Daoy (cell line): Measurements from ENCODE around the gene IQCK. TPM values are rescaled to one million over a fixed set of nuclear protein-coding genes. Genes with fewer than 3 reads are reported as not detected.

Experiments
- DNase-seq: peaks from one replicate; pipeline ENCODE4 v3.0.0-alpha.2; 2015; ENCODE audit warnings: low read depth
- total RNA-seq: library from RNA; depleted of rRNA; stranded (reverse); fragments of >200 nt; shearing (Covaris generic); gene quantifications from 2 replicates; pipeline ENCODE4 v1.2.3, GENCODE V29; 2014; rRNA removed

Gene IQCK
- total RNA-seq, 1 experiment from 2014 or later: 14.9 TPM

GRCh38 chr16:19884611-19885450 is 166.8 kb downstream of the IQCK start, which contains the start of gene GPRC5B:
GPRC5B (minus strand) TSS chr16:19884848; CDS start chr16:19872845, 12,003 bp downstream.
- peak; percentile 51 for DNase-seq

- no peak for DNase-seq
Observed at GRCh38 chr16:19885451-19886072, 167.5 kb downstream of the IQCK start.

- DNase-seq: peak; percentile 78
Observed at GRCh38 chr16:19886073-19886941, 168.2 kb downstream of the IQCK start.

GRCh38 chr16:19888834-19889233 is 170.8 kb downstream of the IQCK start:
- no peak for DNase-seq

- no peak for DNase-seq
Observed at GRCh38 chr16:19890901-19891300, 172.8 kb downstream of the IQCK start.

- no peak for DNase-seq
Observed at GRCh38 chr16:19892902-19893301, 174.8 kb downstream of the IQCK start.

GRCh38 chr16:19894586-19894985 is 176.5 kb downstream of the IQCK start:
- no peak for DNase-seq

GRCh38 chr16:19896951-19897350 is 178.9 kb downstream of the IQCK start:
- no peak for DNase-seq

- no peak for DNase-seq
Observed at GRCh38 chr16:19898166-19898565, 180.1 kb downstream of the IQCK start.

GRCh38 chr16:19898924-19899604 is 181.0 kb downstream of the IQCK start:
- DNase-seq: peak; percentile 54

- DNase-seq: no peak
Observed at GRCh38 chr16:19899605-19899955, 181.5 kb downstream of the IQCK start.

GRCh38 chr16:19901164-19901563 is 183.1 kb downstream of the IQCK start:
- no peak for DNase-seq

GRCh38 chr16:19907161-19907992 is 189.3 kb downstream of the IQCK start:
- DNase-seq: peak; percentile 79

Other genes starting within 250 kb of the IQCK start
- gene GDE1, start 196.2 kb upstream of the IQCK start, total RNA-seq: 56.1 and 79.3 TPM in 2 replicates
- gene CCP110, start 194.3 kb upstream of the IQCK start, total RNA-seq: 14.2 and 17.7 TPM in 2 replicates
- 11.8 and 12.1 TPM in 2 replicates for gene VPS35L, start 162.6 kb upstream of the IQCK start, total RNA-seq
- 24.6 and 38.2 TPM in 2 replicates for gene KNOP1, start within 50 bp of the IQCK start, total RNA-seq
- gene GPRC5B, start 166.6 kb downstream of the IQCK start, total RNA-seq: 1.3 and 8.8 TPM in 2 replicates